ENCODE results near the gene LRRFIP1.

Gene LRRFIP1

GRCh38 chr2:237636578-237636977, 9.2 kb downstream of the LRRFIP1 start:
- H3K4me3 ChIP-seq (ENCODE audit: low read length) = no peak overlapping the region
- no peak for DNase-seq (ENCODE audit: low read depth, low spot score)

GRCh38 chr2:237637429-237638135, 10.2 kb downstream of the LRRFIP1 start:
- no peak overlapping the region for H3K4me3 ChIP-seq (ENCODE audit: low read length)
- DNase-seq (ENCODE audit: low read depth, low spot score) = no peak

GRCh38 chr2:237638176-237638575, 10.8 kb downstream of the LRRFIP1 start:
- no peak for DNase-seq (ENCODE audit: low read depth, low spot score)
- H3K4me3 ChIP-seq (ENCODE audit: low read length) = no peak overlapping the region

GRCh38 chr2:237639052-237639835, 11.9 kb downstream of the LRRFIP1 start:
- no peak overlapping the region for H3K4me3 ChIP-seq (ENCODE audit: low read length)

GRCh38 chr2:237639836-237640220, 12.4 kb downstream of the LRRFIP1 start:
- DNase-seq (ENCODE audit: low read depth, low spot score) = no peak
- no peak overlapping the region for H3K4me3 ChIP-seq (ENCODE audit: low read length)

More at GRCh38 chr2:237639052-237639835, 11.9 kb downstream of the LRRFIP1 start:
- DNase-seq (ENCODE audit: low read depth, low spot score) = no peak

- no peak for DNase-seq (ENCODE audit: low read depth, low spot score)
- H3K4me3 ChIP-seq (ENCODE audit: low read length) = no peak overlapping the region
Measured at GRCh38 chr2:237640493-237640998, 13.2 kb downstream of the LRRFIP1 start.

GRCh38 chr2:237642038-237642734, 14.8 kb downstream of the LRRFIP1 start:
- no peak overlapping the region for H3K4me3 ChIP-seq (ENCODE audit: low read length)
- no peak for DNase-seq (ENCODE audit: low read depth, low spot score)

- H3K4me3 ChIP-seq (ENCODE audit: low read length) = no peak overlapping the region
- DNase-seq (ENCODE audit: low read depth, low spot score) = no peak
Measured at GRCh38 chr2:237643066-237643465, 15.7 kb downstream of the LRRFIP1 start.

- DNase-seq (ENCODE audit: low read depth, low spot score) = no peak
- H3K4me3 ChIP-seq (ENCODE audit: low read length) = no peak overlapping the region
Measured at GRCh38 chr2:237643582-237644380, 16.4 kb downstream of the LRRFIP1 start.

GRCh38 chr2:237644381-237644703, 17.0 kb downstream of the LRRFIP1 start:
- H3K4me3 ChIP-seq (ENCODE audit: low read length) = no peak overlapping the region
- DNase-seq (ENCODE audit: low read depth, low spot score) = no peak

- DNase-seq (ENCODE audit: low read depth, low spot score) = no peak
- H3K4me3 ChIP-seq (ENCODE audit: low read length) = no peak overlapping the region
Measured at GRCh38 chr2:237645261-237645660, 17.9 kb downstream of the LRRFIP1 start.

GRCh38 chr2:237647176-237648015, 20.0 kb downstream of the LRRFIP1 start:
- no peak for DNase-seq (ENCODE audit: low read depth, low spot score)
- no peak overlapping the region for H3K4me3 ChIP-seq (ENCODE audit: low read length)

- H3K4me3 ChIP-seq (ENCODE audit: low read length) = no peak overlapping the region
- no peak for DNase-seq (ENCODE audit: low read depth, low spot score)
Measured at GRCh38 chr2:237648016-237648381, 20.6 kb downstream of the LRRFIP1 start.

GRCh38 chr2:237649541-237650454, 22.4 kb downstream of the LRRFIP1 start:
- H3K4me3 ChIP-seq (ENCODE audit: low read length) = no peak overlapping the region
- DNase-seq (ENCODE audit: low read depth, low spot score) = no peak

GRCh38 chr2:237650455-237650850, 23.1 kb downstream of the LRRFIP1 start:
- no peak for DNase-seq (ENCODE audit: low read depth, low spot score)
- no peak overlapping the region for H3K4me3 ChIP-seq (ENCODE audit: low read length)

GRCh38 chr2:237651761-237652160, 24.4 kb downstream of the LRRFIP1 start:
- no peak overlapping the region for H3K4me3 ChIP-seq (ENCODE audit: low read length)
- no peak for DNase-seq (ENCODE audit: low read depth, low spot score)

- H3K4me3 ChIP-seq (ENCODE audit: low read length) = no peak overlapping the region
- DNase-seq (ENCODE audit: low read depth, low spot score) = no peak
Measured at GRCh38 chr2:237652181-237652580, 24.8 kb downstream of the LRRFIP1 start.

All from Jurkat, Clone E6-1 (cell line).